Gastroesophageal sphincter (tissue), 3 donors: ENCODE measurements around the gene RAB38.

Experiments used
- CTCF ChIP-seq, 4 experiments: fragments of 200-600 bp in 2 of 4; fragments of 450-650 bp in 2 of 4; sonication (generic) in 1 of 4; IDR thresholded peaks; one replicate each; pipeline ENCODE4 v1.5.1; 2017 to 2019; ENCODE audit warnings: antibody characterized with exemption in 4 of 4, mild to moderate bottlenecking in 2 of 4, moderate library complexity in 2 of 4
- EP300 ChIP-seq: sonication (generic); formaldehyde crosslinking; IDR thresholded peaks from one replicate; pipeline ENCODE4 v1.6.1; 2017; ENCODE audit warnings: antibody characterized with exemption, mild to moderate bottlenecking
- POLR2A ChIP-seq, 2 donors: fragments of 450-650 bp; IDR thresholded peaks; one replicate each; pipeline ENCODE4 v1.6.1; 2017; ENCODE audit warnings: antibody characterized with exemption in 2 of 2, mild to moderate bottlenecking in 2 of 2, moderate library complexity in 1 of 2

- TF ChIP-seq POLR2A (IDR thresholded peaks at IDR 0.05): no peak
- TF ChIP-seq CTCF (IDR thresholded peaks at IDR 0.05): no peak
- no peak for TF ChIP-seq EP300
Observed at GRCh38 chr11:88181776-88182175, 6.5 kb upstream of the RAB38 start.
